HG03354 (cell line): ENCODE data around the gene RUVBL2.
"Not testable (repeated sequence)": the region's sequence is repeated elsewhere in the genome, so short reads cannot be mapped to it uniquely, and the experiment has no call there.

Source experiments
- ATAC-seq: cut with Tn5 transposase; IDR thresholded peaks from one replicate; pipeline ENCODE4 v1.9.1; 2021; ENCODE audit warnings: mild to moderate bottlenecking; ENCODE audit not compliant: unreplicated experiment, poor library complexity, severe bottlenecking

Gene RUVBL2

GRCh38 chr19:49038111-49038510, 44.4 kb downstream of the RUVBL2 start:
- not testable (repeated sequence) for ATAC-seq

GRCh38 chr19:49038557-49039276, 45.0 kb downstream of the RUVBL2 start:
- ATAC-seq = not testable (repeated sequence)

- not testable (repeated sequence) for ATAC-seq
These were observed 46.0 kb downstream of the RUVBL2 start for GRCh38 chr19:49039736-49040135.

- no peak for ATAC-seq
These were observed 48.5 kb downstream of the RUVBL2 start for GRCh38 chr19:49042177-49042576.

GRCh38 chr19:49042666-49043065, 49.0 kb downstream of the RUVBL2 start:
- not testable (repeated sequence) for ATAC-seq

GRCh38 chr19:49043548-49043947, 49.9 kb downstream of the RUVBL2 start, which contains the start of gene CGB5:
Gene CGB5 (plus strand): TSS chr19:49043848. CDS start chr19:49044210, 362 bp downstream.
- not testable (repeated sequence) for ATAC-seq

- not testable (repeated sequence) for ATAC-seq
These were observed 55.3 kb downstream of the RUVBL2 start, which contains the start of gene CGB8 for GRCh38 chr19:49049011-49049410. Gene CGB8 (minus strand): TSS chr19:49049111. CDS start chr19:49048739, 372 bp downstream.

- not testable (repeated sequence) for ATAC-seq
These were observed 56.1 kb downstream of the RUVBL2 start for GRCh38 chr19:49049834-49050233.

GRCh38 chr19:49050376-49051033, 56.8 kb downstream of the RUVBL2 start:
- ATAC-seq = not testable (repeated sequence)

GRCh38 chr19:49056101-49056901, 62.6 kb downstream of the RUVBL2 start:
- no peak for ATAC-seq

- ATAC-seq = not testable (repeated sequence)
These were observed 63.4 kb downstream of the RUVBL2 start for GRCh38 chr19:49056902-49057596.

- ATAC-seq = no peak
These were observed 64.0 kb downstream of the RUVBL2 start, which contains the start of gene CGB7 for GRCh38 chr19:49057636-49058234. Gene CGB7 (minus strand): TSS chr19:49057749. CDS start chr19:49055375, 2,374 bp downstream.

GRCh38 chr19:49058562-49058961, 64.9 kb downstream of the RUVBL2 start:
- no peak for ATAC-seq

GRCh38 chr19:49059053-49059452, 65.4 kb downstream of the RUVBL2 start:
- no peak for ATAC-seq

GRCh38 chr19:49061000-49061399, 67.3 kb downstream of the RUVBL2 start:
- ATAC-seq = no peak

GRCh38 chr19:49061445-49061844, 67.8 kb downstream of the RUVBL2 start:
- ATAC-seq = no peak

GRCh38 chr19:49064029-49064629, 70.4 kb downstream of the RUVBL2 start:
- ATAC-seq = no peak

GRCh38 chr19:49064768-49065611, 71.3 kb downstream of the RUVBL2 start, which contains the start of gene NTF4:
Gene NTF4 (minus strand): TSS chr19:49064818. CDS start chr19:49061997, 2,821 bp downstream.
- ATAC-seq = no peak
